Nephron progenitor cell (in vitro differentiated cells): ENCODE data around the gene COQ5.

Experiments
- DNase-seq: peaks from one replicate; pipeline ENCODE4 v3.0.0; 2021
- H3K27ac Mint-ChIP-seq: 2 replicates; pipeline ENCODE4 v1.8.0; 2021; ENCODE audit warnings: mild to moderate bottlenecking, moderate library complexity, mixed read lengths
- H3K27me3 Mint-ChIP-seq: 2 replicates; pipeline ENCODE4 v1.8.0; 2021; ENCODE audit warnings: mild to moderate bottlenecking, low read depth, mixed read lengths; ENCODE audit not compliant: poor library complexity
- H3K36me3 Mint-ChIP-seq: 2 replicates; pipeline ENCODE4 v1.8.0; 2021; ENCODE audit warnings: low read depth, mixed read lengths
- H3K4me1 Mint-ChIP-seq: 2 replicates; pipeline ENCODE4 v1.8.0; 2021; ENCODE audit warnings: mixed read lengths
- H3K4me3 Mint-ChIP-seq: 2 replicates; pipeline ENCODE4 v1.8.0; 2021; ENCODE audit warnings: mild to moderate bottlenecking, moderate library complexity, mixed read lengths
- H3K9me3 Mint-ChIP-seq: 2 replicates; pipeline ENCODE4 v1.8.0; 2021; ENCODE audit warnings: mild to moderate bottlenecking, moderate library complexity, mixed read lengths
- CTCF ChIP-seq: fragments of 200-600 bp; sonication (generic); IDR thresholded peaks from 2 replicates; pipeline ENCODE4 v1.5.0; 2021; ENCODE audit warnings: antibody characterized with exemption

The COQ5 gene

GRCh38 chr12:120528861-120529525 lies at the start of gene COQ5:
Gene COQ5 (minus strand): TSS chr12:120529158. CDS start chr12:120529141, 17 bp downstream.
- Mint-ChIP-seq H3K27me3 (peaks cover 3% of the 10 kb centered on the region), H3K27ac (peak within 1 kb of the TSS; percentile 100)
- TF ChIP-seq CTCF: no peak

GRCh38 chr12:120574106-120574505 lies 45.1 kb upstream of the COQ5 start:
- H3K9me3 Mint-ChIP-seq: no peaks in the 10 kb centered on the region
- DNase-seq: no peak
- H3K4me1 Mint-ChIP-seq: no peaks in the 10 kb centered on the region
- no peak overlapping the region for H3K4me3 Mint-ChIP-seq
- peaks cover 50% of the 10 kb centered on the region for H3K36me3 Mint-ChIP-seq
- TF ChIP-seq CTCF: no peak
- H3K27ac Mint-ChIP-seq: no peak overlapping the region
- H3K27me3 Mint-ChIP-seq: no peaks in the 10 kb centered on the region

More at GRCh38 chr12:120528861-120529525, at the start of gene COQ5:
- Mint-ChIP-seq H3K9me3 (no peaks in the 10 kb centered on the region), H3K36me3 (peaks cover 9% of the 10 kb centered on the region), H3K4me3 (peak within 1 kb of the TSS; percentile 97), H3K4me1 (peaks cover 21% of the 10 kb centered on the region)
- peak; percentile 90 for DNase-seq

GRCh38 chr12:120573560-120573959 lies 44.6 kb upstream of the COQ5 start:
- no peaks in the 10 kb centered on the region for H3K4me1 Mint-ChIP-seq
- no peak for TF ChIP-seq CTCF
- no peaks in the 10 kb centered on the region for H3K27me3 Mint-ChIP-seq
- peaks cover 55% of the 10 kb centered on the region for H3K36me3 Mint-ChIP-seq
- no peak overlapping the region for H3K4me3 Mint-ChIP-seq
- H3K9me3 Mint-ChIP-seq: no peaks in the 10 kb centered on the region
- H3K27ac Mint-ChIP-seq: no peak overlapping the region
- no peak for DNase-seq

- no peaks in the 10 kb centered on the region for H3K9me3 Mint-ChIP-seq
- no peaks in the 10 kb centered on the region for H3K4me1 Mint-ChIP-seq
- no peak overlapping the region for H3K4me3 Mint-ChIP-seq
- H3K27ac Mint-ChIP-seq: peak overlapping the region; percentile 16
- no peak for DNase-seq
- TF ChIP-seq CTCF: no peak
- H3K27me3 Mint-ChIP-seq: no peaks in the 10 kb centered on the region
- peaks cover 72% of the 10 kb centered on the region for H3K36me3 Mint-ChIP-seq
Measured at GRCh38 chr12:120571299-120571698, 42.3 kb upstream of the COQ5 start.

- Mint-ChIP-seq H3K36me3 (peaks cover 75% of the 10 kb centered on the region), H3K27me3 (peaks cover 4% of the 10 kb centered on the region), H3K9me3 (no peaks in the 10 kb centered on the region), H3K4me3 (no peak overlapping the region), H3K27ac (peak overlapping the region; percentile 81), H3K4me1 (peaks cover 10% of the 10 kb centered on the region)
- no peak for DNase-seq
- no peak for TF ChIP-seq CTCF
Measured at GRCh38 chr12:120563495-120563894, 34.5 kb upstream of the COQ5 start.

GRCh38 chr12:120562906-120563305 lies 33.9 kb upstream of the COQ5 start:
- peaks cover 10% of the 10 kb centered on the region for H3K4me1 Mint-ChIP-seq
- DNase-seq: no peak
- no peaks in the 10 kb centered on the region for H3K9me3 Mint-ChIP-seq
- H3K36me3 Mint-ChIP-seq: peaks cover 78% of the 10 kb centered on the region
- peak overlapping the region; percentile 81 for H3K27ac Mint-ChIP-seq
- TF ChIP-seq CTCF: no peak
- no peak overlapping the region for H3K4me3 Mint-ChIP-seq
- peaks cover 4% of the 10 kb centered on the region for H3K27me3 Mint-ChIP-seq
